Suprapubic skin (tissue), 4 donors: ENCODE measurements around the gene CAMSAP3.

Experiments used
- EP300 ChIP-seq: sonication (generic); formaldehyde crosslinking; IDR thresholded peaks from one replicate; pipeline ENCODE4 v1.6.1; 2017; ENCODE audit warnings: antibody characterized with exemption
- POLR2A ChIP-seq, 2 donors: fragments of 450-650 bp; IDR thresholded peaks; one replicate each; pipeline ENCODE4 v1.6.1; 2017; ENCODE audit warnings: antibody characterized with exemption in 2 of 2, mild to moderate bottlenecking in 2 of 2, moderate library complexity in 2 of 2
- POLR2AphosphoS5 ChIP-seq, 3 donors: sonication (generic); formaldehyde crosslinking; IDR thresholded peaks; one replicate each; pipeline ENCODE4 v1.6.1; 2017; ENCODE audit warnings: antibody characterized with exemption in 3 of 3
- TF ChIP-seq, protein P1 (sequence below), 2 donors: fragments of 200-600 bp in 1 of 2; fragments of 450-650 bp in 1 of 2; sonication (generic) in 1 of 2; IDR thresholded peaks; one replicate each; pipeline ENCODE4 v1.5.1; 2016 to 2019; ENCODE audit warnings: antibody characterized with exemption in 2 of 2, mild to moderate bottlenecking in 1 of 2, moderate library complexity in 1 of 2

DNA sequence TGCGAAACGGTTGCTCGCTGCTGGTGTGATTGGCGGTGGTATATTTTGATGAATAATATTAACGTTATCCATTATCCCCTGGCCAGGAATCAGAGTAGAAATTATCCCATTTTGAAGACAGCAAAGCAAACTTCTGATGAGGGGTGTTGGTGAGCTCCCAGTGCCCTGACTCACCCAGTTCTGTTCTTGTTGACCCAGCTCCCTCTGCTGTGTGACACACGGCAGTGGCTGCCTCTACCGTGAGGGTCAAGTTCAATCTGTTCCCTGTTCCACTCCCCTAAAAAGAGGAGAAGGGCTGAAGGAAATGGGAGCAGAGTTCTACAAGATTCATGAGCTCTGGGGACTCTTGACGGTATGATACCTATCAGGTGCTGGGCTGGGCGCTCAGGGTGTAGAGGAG lies 2.0 kb downstream of the CAMSAP3 start:
- TF ChIP-seq, protein P1, sequence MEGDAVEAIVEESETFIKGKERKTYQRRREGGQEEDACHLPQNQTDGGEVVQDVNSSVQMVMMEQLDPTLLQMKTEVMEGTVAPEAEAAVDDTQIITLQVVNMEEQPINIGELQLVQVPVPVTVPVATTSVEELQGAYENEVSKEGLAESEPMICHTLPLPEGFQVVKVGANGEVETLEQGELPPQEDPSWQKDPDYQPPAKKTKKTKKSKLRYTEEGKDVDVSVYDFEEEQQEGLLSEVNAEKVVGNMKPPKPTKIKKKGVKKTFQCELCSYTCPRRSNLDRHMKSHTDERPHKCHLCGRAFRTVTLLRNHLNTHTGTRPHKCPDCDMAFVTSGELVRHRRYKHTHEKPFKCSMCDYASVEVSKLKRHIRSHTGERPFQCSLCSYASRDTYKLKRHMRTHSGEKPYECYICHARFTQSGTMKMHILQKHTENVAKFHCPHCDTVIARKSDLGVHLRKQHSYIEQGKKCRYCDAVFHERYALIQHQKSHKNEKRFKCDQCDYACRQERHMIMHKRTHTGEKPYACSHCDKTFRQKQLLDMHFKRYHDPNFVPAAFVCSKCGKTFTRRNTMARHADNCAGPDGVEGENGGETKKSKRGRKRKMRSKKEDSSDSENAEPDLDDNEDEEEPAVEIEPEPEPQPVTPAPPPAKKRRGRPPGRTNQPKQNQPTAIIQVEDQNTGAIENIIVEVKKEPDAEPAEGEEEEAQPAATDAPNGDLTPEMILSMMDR (IDR thresholded peaks at IDR 0.05): no peak
- TF ChIP-seq POLR2A (IDR thresholded peaks at IDR 0.05) (no peak), POLR2AphosphoS5 (IDR thresholded peaks at IDR 0.05) (no peak), EP300 (no peak)
